ENCODE results near the gene MTHFR. TPM values are rescaled to one million over a fixed set of nuclear protein-coding genes. Genes with fewer than 3 reads are reported as not detected.
A peak's percentile ranks its signal among the peaks of the same experiment; 100 is the strongest.

Gene MTHFR
- total and polyA plus RNA-seq, 5 experiments from 2014 or later, result 3.7 to 71.7 (median 9.5) TPM

DNA sequence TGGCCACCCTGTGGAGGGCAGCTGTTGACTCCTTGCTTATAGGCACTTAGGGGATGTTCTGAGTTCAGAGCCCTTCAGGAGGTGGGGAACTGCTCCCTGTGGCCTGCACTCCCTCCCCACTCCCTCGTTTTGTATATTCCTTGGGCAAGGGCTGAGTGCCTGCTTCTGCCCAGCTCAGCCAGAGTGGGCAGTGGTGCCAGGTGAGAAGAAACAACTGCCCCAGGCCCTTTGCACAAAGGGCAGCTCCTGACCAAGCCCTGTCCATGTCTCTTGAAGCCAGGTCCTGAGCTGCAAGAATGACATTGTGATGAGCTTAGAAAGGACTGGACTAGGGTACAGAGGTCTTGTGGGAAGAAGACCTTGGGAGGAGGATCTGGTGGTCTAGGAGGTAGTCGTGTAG is 67.7 kb downstream of the MTHFR start:
- ATAC-seq (no peak), DNase-seq (no peak)
- POLR2A ChIA-PET, result interaction anchor here (0.6 to 3.3 kb wide), 3 partner anchors 19 to 395 kb away, joined by 4 to 23 read pairs (median 5); no protein-coding TSS in a partner anchor
- Mint-ChIP-seq H3K36me3 (no peaks in the 10 kb centered on the region), H3K27me3 (no peaks in the 10 kb centered on the region), H3K9me3 (no peaks in the 10 kb centered on the region), H3K27ac (peak overlapping the region in 7 of 10 donors; percentile 10 to 78 (median 41)), H3K4me1 (peaks cover 43 to 81% (median 79%) of the 10 kb centered on the region in 4 donors), H3K4me3 (peak overlapping the region; percentile 3 to 95 (median 27))

DNA sequence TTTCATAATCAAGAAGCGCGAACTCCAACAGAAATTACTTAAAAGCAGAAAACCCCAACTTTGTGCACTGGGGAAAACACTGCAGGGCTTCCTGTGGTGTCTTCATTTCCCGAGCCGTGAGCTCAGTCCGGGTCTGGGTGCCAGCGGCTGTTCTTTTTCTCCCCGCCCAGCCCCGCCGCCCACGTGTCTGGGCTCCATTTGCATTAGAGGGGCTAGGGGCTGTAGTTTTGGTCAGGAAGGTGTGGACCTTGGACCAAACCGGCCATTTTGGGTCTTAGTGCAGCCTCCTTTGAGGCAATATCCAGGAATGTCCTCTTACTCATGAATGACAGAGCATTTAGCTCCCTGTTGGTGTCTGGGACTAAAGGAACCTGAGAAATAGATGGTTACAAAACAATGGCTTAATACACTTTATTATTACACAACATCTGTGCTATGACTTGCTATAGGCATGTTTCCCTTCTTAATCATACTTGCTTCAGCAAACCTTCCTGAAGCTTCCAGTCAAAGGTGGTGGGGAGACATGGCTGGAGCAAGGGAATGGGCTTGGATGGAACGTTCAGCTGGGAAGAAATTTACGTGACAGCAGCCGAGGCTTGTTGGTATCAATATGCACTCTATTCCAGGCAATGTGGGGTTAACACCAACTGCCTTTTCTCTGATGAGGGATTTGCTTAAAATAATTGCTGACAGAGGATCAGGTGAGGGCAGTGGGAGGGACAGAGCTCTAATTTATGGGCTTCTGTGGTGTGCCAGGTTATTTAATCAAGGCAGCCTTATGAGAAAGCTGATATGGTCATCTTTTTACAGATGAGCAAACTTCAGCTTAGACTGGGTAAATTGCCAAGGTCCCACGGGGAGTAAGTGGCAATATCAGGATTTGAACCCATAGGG is 68.8 kb downstream of the MTHFR start:
- POLR2A ChIA-PET, result interaction anchor here (0.6 to 3.3 kb wide), 8 partner anchors 12 to 676 kb away, joined by 3 to 23 read pairs (median 4); partner anchors contain the start of gene MTOR
- H3K27ac Mint-ChIP-seq, result peak overlapping the region; percentile 39 to 97 (median 78)
- H3K4me3 Mint-ChIP-seq, result peak overlapping the region; percentile 87 to 98 (median 94)
- H3K4me1 Mint-ChIP-seq, result peaks cover 36 to 81% (median 79%) of the 10 kb centered on the region in 4 donors
- no peaks in the 10 kb centered on the region for H3K9me3 Mint-ChIP-seq
- no peaks in the 10 kb centered on the region for H3K27me3 Mint-ChIP-seq
- peak in 8 of 10 donors; percentile 11 to 51 (median 30) for DNase-seq
- peak; percentile 57 to 70 for ATAC-seq
- H3K36me3 Mint-ChIP-seq, result no peaks in the 10 kb centered on the region

DNA sequence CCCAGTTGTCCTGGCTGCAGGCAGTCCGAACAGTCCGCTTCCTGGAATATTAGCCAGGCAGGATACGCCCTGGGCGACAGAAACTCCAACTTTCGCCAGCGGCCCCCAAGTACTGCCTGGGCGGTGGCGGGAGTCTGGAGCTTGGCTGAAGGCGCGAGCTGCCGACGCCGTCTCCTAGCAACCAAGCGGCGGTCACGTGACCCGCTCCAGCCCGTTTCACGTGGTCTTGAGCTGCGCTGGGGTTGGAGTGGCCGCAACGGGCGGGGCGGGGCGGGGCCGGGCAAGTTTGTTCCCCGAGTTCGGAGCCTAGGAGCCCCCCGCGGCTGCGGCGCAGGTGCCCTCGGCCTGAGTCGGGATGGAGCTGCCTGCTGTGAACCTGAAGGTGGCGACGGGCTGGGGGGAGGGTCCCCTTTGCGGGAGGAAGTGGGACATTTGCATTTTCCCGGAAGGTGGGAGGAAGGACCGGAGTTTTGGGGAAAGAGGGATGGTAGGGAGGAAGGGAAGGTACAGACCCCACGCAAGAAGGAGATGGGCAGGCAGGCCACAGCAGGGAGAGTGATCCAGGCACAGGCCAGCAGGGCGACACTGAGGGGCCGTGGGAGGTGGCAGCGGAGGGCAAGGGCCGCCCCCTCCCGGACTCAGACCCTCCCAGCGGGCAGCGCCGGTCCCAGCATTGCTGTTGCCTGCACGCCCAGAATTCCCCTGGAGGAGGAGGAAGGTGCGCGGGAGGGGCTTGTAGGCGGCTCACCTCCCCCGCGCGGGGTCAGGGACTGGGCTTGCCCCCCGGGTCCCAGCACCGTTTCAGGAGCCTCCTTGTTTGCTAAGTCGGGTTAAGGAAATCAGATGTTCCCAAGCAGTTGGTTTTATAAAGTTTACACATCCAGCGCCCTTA is 69.7 kb downstream of the MTHFR start, which contains the start of gene AGTRAP:
AGTRAP (plus strand) TSS at position 283 of the 892 bp plus-strand sequence; CDS start at position 356, 73 bp downstream.
- POLR2A ChIA-PET, result interaction anchor here (0.6 to 3.3 kb wide), 9 partner anchors 13 to 474 kb away, joined by 3 to 23 read pairs (median 3); partner anchors contain the start of genes FBXO6 and MTOR
- DNase-seq (peak; percentile 75 to 92 (median 78)), ATAC-seq (peak; percentile 72 to 78)
- H3K27ac Mint-ChIP-seq, result peak within 1 kb of the TSS; percentile 39 to 97 (median 84)
- H3K27me3 Mint-ChIP-seq, result no peaks in the 10 kb centered on the region
- H3K9me3 Mint-ChIP-seq, result no peaks in the 10 kb centered on the region
- peak within 1 kb of the TSS; percentile 87 to 98 (median 94) for H3K4me3 Mint-ChIP-seq
- no peaks in the 10 kb centered on the region for H3K36me3 Mint-ChIP-seq
- H3K4me1 Mint-ChIP-seq, result peaks cover 36 to 81% (median 79%) of the 10 kb centered on the region in 4 donors

Other genes with a start within 250 kb of the MTHFR start
- 1 to 10 TPM; 2.5 to 3.8 TPM for gene FBXO2, start 151.5 kb downstream of the MTHFR start, total RNA-seq
- 1 to 10 TPM; 2.3 to 5.4 (median 3.6) TPM for gene FBXO2, start 151.5 kb downstream of the MTHFR start, polyA plus RNA-seq
- gene FBXO44, start 151.1 kb downstream of the MTHFR start, total RNA-seq, result 10 to 100 TPM; 54.3 to 55.7 TPM
- 10 to 100 TPM in 1 of 3 donors, 1 to 10 TPM in 2; 6.4 to 10.1 (median 9.5) TPM for gene FBXO44, start 151.1 kb downstream of the MTHFR start, polyA plus RNA-seq
- gene FBXO6, start 141.8 kb downstream of the MTHFR start, total RNA-seq, result 1 to 10 TPM; 3.2 to 3.7 TPM
- 10 to 100 TPM; 12.9 to 22.2 (median 14.0) TPM for gene FBXO6, start 141.8 kb downstream of the MTHFR start, polyA plus RNA-seq
- 10 to 100 TPM; 19.7 to 21.3 TPM for gene MAD2L2, start 124.8 kb downstream of the MTHFR start, total RNA-seq
- gene MAD2L2, start 124.8 kb downstream of the MTHFR start, polyA plus RNA-seq, result 10 to 100 TPM; 52.2 to 66.1 (median 54.2) TPM
- under 1 TPM; 0.22 to 0.29 TPM for gene DRAXIN, start 114.3 kb downstream of the MTHFR start, total RNA-seq
- gene DRAXIN, start 114.3 kb downstream of the MTHFR start, polyA plus RNA-seq, result under 1 TPM; 0.07 to 0.29 (median 0.14) TPM
- gene AGTRAP, start 69.8 kb downstream of the MTHFR start, total RNA-seq, result 10 to 100 TPM; 16.7 to 19.3 TPM
- 100 to 1,000 TPM in 1 of 3 donors, 10 to 100 TPM in 2; 57.3 to 106 (median 90.0) TPM for gene AGTRAP, start 69.8 kb downstream of the MTHFR start, polyA plus RNA-seq
- not detected for gene C1orf167, start 43.8 kb downstream of the MTHFR start, total RNA-seq
- gene C1orf167, start 43.8 kb downstream of the MTHFR start, polyA plus RNA-seq, result not detected
- 10 to 100 TPM; 26.8 to 31.8 TPM for gene CLCN6, start 227 bp upstream of the MTHFR start, total RNA-seq
- 1 to 10 TPM; 1.2 to 2.8 (median 2.1) TPM for gene CLCN6, start 227 bp upstream of the MTHFR start, polyA plus RNA-seq
- not detected for gene NPPA, start 41.8 kb upstream of the MTHFR start, total RNA-seq
- gene NPPA, start 41.8 kb upstream of the MTHFR start, polyA plus RNA-seq, result not detected
- not detected for gene NPPB, start 53.0 kb upstream of the MTHFR start, total RNA-seq
- not detected for gene NPPB, start 53.0 kb upstream of the MTHFR start, polyA plus RNA-seq
- gene KIAA2013, start 120.5 kb upstream of the MTHFR start, total RNA-seq, result 10 to 100 TPM; 26.8 to 27.9 TPM
- gene KIAA2013, start 120.5 kb upstream of the MTHFR start, polyA plus RNA-seq, result 10 to 100 TPM; 19.6 to 51.6 (median 38.0) TPM
- gene PLOD1, start 128.8 kb upstream of the MTHFR start, total RNA-seq, result 1 to 10 TPM; 4.5 to 5.0 TPM
- 1 to 10 TPM; 5.0 to 7.9 (median 5.7) TPM for gene PLOD1, start 128.8 kb upstream of the MTHFR start, polyA plus RNA-seq
- gene MFN2, start 174.5 kb upstream of the MTHFR start, total RNA-seq, result 10 to 100 TPM; 47.1 to 49.9 TPM
- gene MFN2, start 174.5 kb upstream of the MTHFR start, polyA plus RNA-seq, result 10 to 100 TPM; 29.1 to 38.0 (median 29.5) TPM
- gene MIIP, start 213.5 kb upstream of the MTHFR start, total RNA-seq, result 10 to 100 TPM; 31.1 to 32.4 TPM
- 10 to 100 TPM; 19.9 to 26.3 (median 22.1) TPM for gene MIIP, start 213.5 kb upstream of the MTHFR start, polyA plus RNA-seq